ENCODE measurements around the gene SDK2. TPM values are rescaled to one million over a fixed set of nuclear protein-coding genes. Genes with fewer than 3 reads are reported as not detected.

The SDK2 gene
- total RNA-seq, 2 donors from 2014 or later = 16.5 to 26.3 TPM

GRCh38 chr17:73533127-73533526, 111.1 kb downstream of the SDK2 start:
- 23% methylated on average over 13 of the region's 13 CpGs for WGBS
- Histone ChIP-seq H3K4me1 (replicated peaks) (no peaks in the 10 kb centered on the region), H3K4me3 (no peak overlapping the region), H3K27me3 (replicated peaks; ENCODE audit: insufficient read depth) (no peaks in the 10 kb centered on the region), H3K9me3 (no peaks in the 10 kb centered on the region), H3K27ac (no peak overlapping the region), H3K36me3 (no peaks in the 10 kb centered on the region)
- DNase-seq (ENCODE audit: low spot score) = peak; percentile 80
- intact Hi-C loops (cut with DNase I) = no loop called here
- TF ChIP-seq, protein P1, sequence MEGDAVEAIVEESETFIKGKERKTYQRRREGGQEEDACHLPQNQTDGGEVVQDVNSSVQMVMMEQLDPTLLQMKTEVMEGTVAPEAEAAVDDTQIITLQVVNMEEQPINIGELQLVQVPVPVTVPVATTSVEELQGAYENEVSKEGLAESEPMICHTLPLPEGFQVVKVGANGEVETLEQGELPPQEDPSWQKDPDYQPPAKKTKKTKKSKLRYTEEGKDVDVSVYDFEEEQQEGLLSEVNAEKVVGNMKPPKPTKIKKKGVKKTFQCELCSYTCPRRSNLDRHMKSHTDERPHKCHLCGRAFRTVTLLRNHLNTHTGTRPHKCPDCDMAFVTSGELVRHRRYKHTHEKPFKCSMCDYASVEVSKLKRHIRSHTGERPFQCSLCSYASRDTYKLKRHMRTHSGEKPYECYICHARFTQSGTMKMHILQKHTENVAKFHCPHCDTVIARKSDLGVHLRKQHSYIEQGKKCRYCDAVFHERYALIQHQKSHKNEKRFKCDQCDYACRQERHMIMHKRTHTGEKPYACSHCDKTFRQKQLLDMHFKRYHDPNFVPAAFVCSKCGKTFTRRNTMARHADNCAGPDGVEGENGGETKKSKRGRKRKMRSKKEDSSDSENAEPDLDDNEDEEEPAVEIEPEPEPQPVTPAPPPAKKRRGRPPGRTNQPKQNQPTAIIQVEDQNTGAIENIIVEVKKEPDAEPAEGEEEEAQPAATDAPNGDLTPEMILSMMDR (IDR thresholded peaks at IDR 0.05) = no peak
- TF ChIP-seq POLR2AphosphoS5 (IDR thresholded peaks at IDR 0.05) = peak; percentile 73

- Histone ChIP-seq H3K9me3 (no peaks in the 10 kb centered on the region), H3K27me3 (replicated peaks; ENCODE audit: insufficient read depth) (no peaks in the 10 kb centered on the region), H3K27ac (no peak overlapping the region), H3K4me3 (no peak overlapping the region), H3K4me1 (replicated peaks) (no peaks in the 10 kb centered on the region), H3K36me3 (no peaks in the 10 kb centered on the region)
- intact Hi-C loops (cut with DNase I) = no loop called here
- WGBS = 75% methylated on average over 9 of the region's 9 CpGs
- DNase-seq (ENCODE audit: low spot score) = no peak
- TF ChIP-seq POLR2AphosphoS5 (IDR thresholded peaks at IDR 0.05) (no peak), POLR2A (IDR thresholded peaks at IDR 0.05) (no peak)
- TF ChIP-seq, protein P1 (IDR thresholded peaks at IDR 0.05) = no peak
Observed at GRCh38 chr17:73532421-73532901, 111.8 kb downstream of the SDK2 start.

GRCh38 chr17:73531158-73531557, 113.1 kb downstream of the SDK2 start:
- 82% methylated on average over 5 of the region's 5 CpGs for WGBS
- no peaks in the 10 kb centered on the region for H3K36me3 ChIP-seq
- intact Hi-C loops (cut with DNase I) = no loop called here
- H3K27ac ChIP-seq = no peak overlapping the region
- no peak overlapping the region for H3K4me3 ChIP-seq
- no peaks in the 10 kb centered on the region for H3K27me3 ChIP-seq (replicated peaks; ENCODE audit: insufficient read depth)
- H3K9me3 ChIP-seq = no peaks in the 10 kb centered on the region
- H3K4me1 ChIP-seq (replicated peaks) = no peaks in the 10 kb centered on the region
- TF ChIP-seq, protein P1 (IDR thresholded peaks at IDR 0.05) = no peak
- no peak for TF ChIP-seq POLR2A (IDR thresholded peaks at IDR 0.05)
- no peak for TF ChIP-seq POLR2AphosphoS5 (IDR thresholded peaks at IDR 0.05)
- no peak for DNase-seq (ENCODE audit: low spot score)

GRCh38 chr17:73528679-73529078, 115.6 kb downstream of the SDK2 start:
- no peak for DNase-seq (ENCODE audit: low spot score)
- TF ChIP-seq POLR2AphosphoS5 (IDR thresholded peaks at IDR 0.05) (no peak), POLR2A (IDR thresholded peaks at IDR 0.05) (no peak)
- TF ChIP-seq, protein P1 (IDR thresholded peaks at IDR 0.05) = no peak
- no peak overlapping the region for H3K4me3 ChIP-seq
- H3K27ac ChIP-seq = no peak overlapping the region
- WGBS = 75% methylated on average over 7 of the region's 7 CpGs
- H3K36me3 ChIP-seq = no peaks in the 10 kb centered on the region
- no peaks in the 10 kb centered on the region for H3K9me3 ChIP-seq
- no peaks in the 10 kb centered on the region for H3K4me1 ChIP-seq (replicated peaks)
- intact Hi-C loops (cut with DNase I) = no loop called here
- H3K27me3 ChIP-seq (replicated peaks; ENCODE audit: insufficient read depth) = no peaks in the 10 kb centered on the region

- intact Hi-C loops (cut with DNase I) = no loop called here
- Histone ChIP-seq H3K27ac (no peak overlapping the region), H3K27me3 (replicated peaks; ENCODE audit: insufficient read depth) (no peaks in the 10 kb centered on the region), H3K4me1 (replicated peaks) (no peaks in the 10 kb centered on the region), H3K36me3 (no peaks in the 10 kb centered on the region), H3K9me3 (no peaks in the 10 kb centered on the region), H3K4me3 (no peak overlapping the region)
- 93% methylated on average over 7 of the region's 7 CpGs for WGBS
- DNase-seq (ENCODE audit: low spot score) = no peak
- TF ChIP-seq POLR2AphosphoS5 (IDR thresholded peaks at IDR 0.05) (no peak), POLR2A (IDR thresholded peaks at IDR 0.05) (no peak)
- TF ChIP-seq, protein P1 (IDR thresholded peaks at IDR 0.05) = no peak
Observed at GRCh38 chr17:73526952-73527351, 117.3 kb downstream of the SDK2 start.

All from prostate gland (tissue), 2 donors.